ENCODE results near the gene FAIM2. TPM values are rescaled to one million over a fixed set of nuclear protein-coding genes. Genes with fewer than 3 reads are reported as not detected.

The FAIM2 gene
- polyA plus RNA-seq, 2 of the 4 experiments (the other 2 are of a cell fraction): 0.23 TPM; not detected in 1

DNA sequence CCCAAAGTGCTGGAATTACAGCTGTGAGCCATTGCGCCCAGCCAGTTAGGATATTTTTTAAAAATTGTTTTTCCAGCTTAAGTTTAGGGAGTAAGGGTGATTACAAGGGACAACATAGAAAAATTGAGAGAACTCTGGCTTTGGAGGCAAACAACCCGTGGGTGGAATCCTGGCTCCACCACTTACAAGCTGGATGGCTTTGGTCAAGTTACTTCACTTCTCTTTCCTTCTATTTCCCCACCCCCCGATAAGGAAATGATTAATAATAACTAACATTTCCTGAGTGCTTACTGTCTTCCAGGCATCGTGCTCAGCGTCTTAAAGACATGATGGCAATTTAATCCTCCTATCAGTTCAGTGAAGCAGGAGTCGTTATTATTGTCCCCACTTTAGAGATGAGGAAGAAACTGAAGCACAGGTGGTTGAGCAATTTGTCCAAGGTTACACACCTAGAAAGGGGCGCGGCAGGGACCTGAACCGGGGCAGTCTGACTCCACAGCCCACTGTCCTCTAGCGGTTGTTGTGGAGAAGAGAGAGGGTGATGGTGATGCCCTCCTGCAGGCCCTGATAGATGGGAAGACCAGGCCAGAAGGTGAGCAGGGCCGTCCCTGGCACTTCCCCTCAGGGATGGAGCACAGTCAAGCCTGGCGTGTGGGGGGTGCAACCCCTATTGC is 16.7 kb upstream of the FAIM2 start:
- no peak for DNase-seq (ENCODE audit: low read depth in 1 of 2, low spot score in 1 of 2)
- Histone ChIP-seq H3K9me3 (no peaks in the 10 kb centered on the region), H3K27ac (no peak overlapping the region), H3K4me2 (no peak overlapping the region), H3K4me1 (no peaks in the 10 kb centered on the region), H3K4me3 (no peak overlapping the region)
- TF ChIP-seq POLR2AphosphoS2 (conservative IDR thresholded peaks at IDR 0.05; ENCODE audit: low read length) (no peak), RNF2 (IDR thresholded peaks at IDR 0.05; ENCODE audit: borderline replicate concordance, low read depth) (no peak), CHD4 (IDR thresholded peaks at IDR 0.05; ENCODE audit: borderline replicate concordance) (no peak), KDM5A (IDR thresholded peaks at IDR 0.05) (no peak), PHF8 (IDR thresholded peaks at IDR 0.05; ENCODE audit: borderline replicate concordance, low read depth) (no peak), MYC (IDR thresholded peaks at IDR 0.05; ENCODE audit: borderline replicate concordance, low read length) (no peak), CBX2 (IDR thresholded peaks at IDR 0.05; ENCODE audit: borderline replicate concordance, low read depth) (no peak), CTCF (IDR thresholded peaks at IDR 0.05) (no peak), HOXB5 (CRISPR knock-in tag; IDR thresholded peaks at IDR 0.05) (no peak), HES2 (IDR thresholded peaks at IDR 0.05) (no peak), TP53 (CRISPR knock-in tag; IDR thresholded peaks at IDR 0.05) (no peak), CBX8 (IDR thresholded peaks at IDR 0.05) (no peak)
- TF ChIP-seq, protein P1, sequence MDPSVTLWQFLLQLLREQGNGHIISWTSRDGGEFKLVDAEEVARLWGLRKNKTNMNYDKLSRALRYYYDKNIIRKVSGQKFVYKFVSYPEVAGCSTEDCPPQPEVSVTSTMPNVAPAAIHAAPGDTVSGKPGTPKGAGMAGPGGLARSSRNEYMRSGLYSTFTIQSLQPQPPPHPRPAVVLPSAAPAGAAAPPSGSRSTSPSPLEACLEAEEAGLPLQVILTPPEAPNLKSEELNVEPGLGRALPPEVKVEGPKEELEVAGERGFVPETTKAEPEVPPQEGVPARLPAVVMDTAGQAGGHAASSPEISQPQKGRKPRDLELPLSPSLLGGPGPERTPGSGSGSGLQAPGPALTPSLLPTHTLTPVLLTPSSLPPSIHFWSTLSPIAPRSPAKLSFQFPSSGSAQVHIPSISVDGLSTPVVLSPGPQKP (IDR thresholded peaks at IDR 0.05; ENCODE audit: low read depth, low read length): no peak
- ATAC-seq: no peak; a peak in 1 of 6 replicates
- ChIA-PET CTCF (interaction anchor here (2.7 to 4.3 kb wide), 2 partner anchors 25 to 53 kb away, joined by 8 to 15 read pairs; no protein-coding TSS in a partner anchor), POLR2A (no interaction called here)
- no peak for FAIRE-seq
- WGBS (ENCODE audit: missing lambda C conversion rate): 65% methylated on average over 12 of the region's 12 CpGs

GRCh38 chr12:49917788-49918173 is 14.1 kb upstream of the FAIM2 start:
- 55% methylated on average over 3 of the region's 5 CpGs for WGBS (ENCODE audit: missing lambda C conversion rate)
- ChIA-PET POLR2A (no interaction called here), CTCF (interaction anchor here (0.7 to 4.3 kb wide), 5 partner anchors 28 to 139 kb away, joined by 3 to 15 read pairs (median 6); no protein-coding TSS in a partner anchor)
- no peak for TF ChIP-seq ESRRA (IDR thresholded peaks at IDR 0.05; ENCODE audit: borderline replicate concordance, low read length)
- TF ChIP-seq MAFK (IDR thresholded peaks at IDR 0.05; ENCODE audit: partially characterized antibody): no peak
- TF ChIP-seq NPAS2 (CRISPR knock-in tag; IDR thresholded peaks at IDR 0.05; ENCODE audit: borderline replicate concordance): no peak
- TF ChIP-seq GATA3 (IDR thresholded peaks at IDR 0.05; ENCODE audit: borderline replicate concordance): no peak
- TF ChIP-seq HOXA7 (CRISPR knock-in tag; IDR thresholded peaks at IDR 0.05): no peak
- TF ChIP-seq USF2 (IDR thresholded peaks at IDR 0.05): no peak
- TF ChIP-seq RFX5 (IDR thresholded peaks at IDR 0.05): no peak
- no peak for TF ChIP-seq CHD2 (IDR thresholded peaks at IDR 0.05; ENCODE audit: low read length, partially characterized antibody)
- no peak for TF ChIP-seq CTCF (IDR thresholded peaks at IDR 0.05)
- no peak for TF ChIP-seq POLR2A (IDR thresholded peaks at IDR 0.05; ENCODE audit: low read length)
- no peak for TF ChIP-seq ZNF302 (CRISPR knock-in tag; IDR thresholded peaks at IDR 0.05)
- no peak for TF ChIP-seq KDM1A (IDR thresholded peaks at IDR 0.05; ENCODE audit: low read depth)
- TF ChIP-seq NFE2L2 (conservative IDR thresholded peaks at IDR 0.05; ENCODE audit: low read length): no peak
- no peak for TF ChIP-seq CHD4 (IDR thresholded peaks at IDR 0.05; ENCODE audit: borderline replicate concordance)
- no peak for TF ChIP-seq FOXS1 (CRISPR knock-in tag; IDR thresholded peaks at IDR 0.05)
- no peak for TF ChIP-seq MAZ (IDR thresholded peaks at IDR 0.05; ENCODE audit: borderline replicate concordance, low read depth, low read length)
- TF ChIP-seq BCL3 (IDR thresholded peaks at IDR 0.05): no peak

More at GRCh38 chr12:49917788-49918173, 14.1 kb upstream of the FAIM2 start:
- no peak for FAIRE-seq
- H3K27ac ChIP-seq: no peak overlapping the region
- peaks cover 5% of the 10 kb centered on the region; the same call in 1 of the 3 replicates for H3K4me1 ChIP-seq
- H3K9me3 ChIP-seq: no peaks in the 10 kb centered on the region
- no peak overlapping the region for H3K4me3 ChIP-seq
- DNase-seq (ENCODE audit: low read depth in 1 of 2, low spot score in 1 of 2): no peak
- H3K4me2 ChIP-seq: no peak overlapping the region
- no peak; a peak in 1 of 6 replicates for ATAC-seq

All from A549 (cell line).